Astrocyte (in vitro differentiated cells and primary cell): ENCODE results near the gene AVL9.

Source experiments
- EZH2 ChIP-seq: IDR thresholded peaks from 2 replicates; pipeline ENCODE4 v1.6.1; 2012; ENCODE audit warnings: mild to moderate bottlenecking, low read length, inconsistent platforms; ENCODE audit not compliant: insufficient read depth
- TF ChIP-seq, protein P1 (sequence below): IDR thresholded peaks from 2 replicates; pipeline ENCODE4 v1.5.1; 2011; ENCODE audit warnings: low read depth, mild to moderate bottlenecking, inconsistent platforms, low read length, moderate library complexity; ENCODE audit not compliant: insufficient read depth

DNA sequence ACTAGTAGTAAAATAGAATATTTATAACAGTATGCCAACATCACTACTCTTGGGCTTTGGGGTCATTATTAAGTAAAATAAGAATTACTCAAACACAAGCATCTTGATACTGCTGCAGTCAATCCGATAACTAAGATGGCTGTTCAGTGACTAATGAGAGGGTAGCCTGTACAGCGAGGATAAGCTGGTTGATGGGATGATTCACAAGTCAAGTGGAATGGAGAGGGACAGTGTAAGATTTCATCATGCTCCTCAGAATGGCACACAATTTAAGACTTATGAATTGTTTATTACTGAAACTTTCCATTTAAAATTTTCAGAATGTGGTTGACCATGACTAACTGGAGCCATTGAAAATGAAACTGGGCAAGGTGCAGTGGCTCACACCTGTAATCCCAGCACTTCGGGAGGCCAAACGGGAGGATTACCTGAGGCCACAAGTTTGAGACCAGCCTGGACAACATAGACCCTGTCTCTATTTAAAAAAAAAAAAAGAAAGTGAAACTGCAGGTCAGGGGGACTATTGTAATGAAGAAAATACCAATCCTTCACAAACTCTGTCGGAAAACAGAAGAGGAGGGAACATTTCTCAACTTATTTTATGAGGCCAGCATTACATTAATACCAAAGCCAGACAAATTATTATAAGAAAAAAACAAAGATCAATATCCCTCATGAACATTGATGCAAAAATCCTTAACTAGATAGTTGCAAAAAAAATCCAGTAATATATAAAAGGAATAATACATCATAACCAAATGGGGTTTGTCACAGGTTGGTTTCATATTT lies 11.2 kb downstream of the AVL9 start:
- TF ChIP-seq, protein P1, sequence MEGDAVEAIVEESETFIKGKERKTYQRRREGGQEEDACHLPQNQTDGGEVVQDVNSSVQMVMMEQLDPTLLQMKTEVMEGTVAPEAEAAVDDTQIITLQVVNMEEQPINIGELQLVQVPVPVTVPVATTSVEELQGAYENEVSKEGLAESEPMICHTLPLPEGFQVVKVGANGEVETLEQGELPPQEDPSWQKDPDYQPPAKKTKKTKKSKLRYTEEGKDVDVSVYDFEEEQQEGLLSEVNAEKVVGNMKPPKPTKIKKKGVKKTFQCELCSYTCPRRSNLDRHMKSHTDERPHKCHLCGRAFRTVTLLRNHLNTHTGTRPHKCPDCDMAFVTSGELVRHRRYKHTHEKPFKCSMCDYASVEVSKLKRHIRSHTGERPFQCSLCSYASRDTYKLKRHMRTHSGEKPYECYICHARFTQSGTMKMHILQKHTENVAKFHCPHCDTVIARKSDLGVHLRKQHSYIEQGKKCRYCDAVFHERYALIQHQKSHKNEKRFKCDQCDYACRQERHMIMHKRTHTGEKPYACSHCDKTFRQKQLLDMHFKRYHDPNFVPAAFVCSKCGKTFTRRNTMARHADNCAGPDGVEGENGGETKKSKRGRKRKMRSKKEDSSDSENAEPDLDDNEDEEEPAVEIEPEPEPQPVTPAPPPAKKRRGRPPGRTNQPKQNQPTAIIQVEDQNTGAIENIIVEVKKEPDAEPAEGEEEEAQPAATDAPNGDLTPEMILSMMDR = no peak
- no peak for TF ChIP-seq EZH2
